Neuronal stem cell (in vitro differentiated cells): Measurements from ENCODE around the gene POLR2I.

Experiments
- DNase-seq: peaks from one replicate; pipeline ENCODE4 v3.0.0-alpha.2; 2013; ENCODE audit warnings: low spot score
- H2AFZ ChIP-seq: one replicate; pipeline ENCODE4 v1.6.1; 2013; ENCODE audit warnings: mild to moderate bottlenecking, low read length, inconsistent platforms
- H2AK5ac ChIP-seq: 2 replicates; pipeline ENCODE4 v1.6.1; 2013; ENCODE audit warnings: low read depth, mild to moderate bottlenecking, inconsistent platforms, low read length, moderate library complexity, mixed read lengths
- H2BK120ac ChIP-seq: 2 replicates; pipeline ENCODE4 v1.6.1; 2013; ENCODE audit warnings: low read depth, mild to moderate bottlenecking, inconsistent platforms, low read length, moderate library complexity, mixed read lengths
- H2BK12ac ChIP-seq: one replicate; pipeline ENCODE4 v1.6.1; 2013; ENCODE audit warnings: low read length, inconsistent platforms
- H2BK15ac ChIP-seq: 2 replicates; pipeline ENCODE4 v1.6.1; 2013; ENCODE audit warnings: mild to moderate bottlenecking, low read length, inconsistent platforms, mixed read lengths
- H2BK5ac ChIP-seq: one replicate; pipeline ENCODE4 v1.6.1; 2013; ENCODE audit warnings: inconsistent platforms, mild to moderate bottlenecking, low read length, moderate library complexity
- H3K14ac ChIP-seq: one replicate; pipeline ENCODE4 v1.6.1; 2013; ENCODE audit warnings: low read length, inconsistent platforms
- H3K18ac ChIP-seq: 2 replicates; pipeline ENCODE4 v1.6.1; 2013; ENCODE audit warnings: low read length, inconsistent platforms
- H3K23ac ChIP-seq: 2 replicates; pipeline ENCODE4 v1.6.1; 2013; ENCODE audit warnings: low read depth, mild to moderate bottlenecking, mixed read lengths, low read length, inconsistent platforms; ENCODE audit not compliant: poor library complexity
- H3K27ac ChIP-seq: replicated peaks from 3 replicates; pipeline ENCODE4 v1.5.1; 2013; ENCODE audit warnings: low read length, inconsistent platforms
- H3K27me3 ChIP-seq, 3 experiments: 2 replicates each; pipeline ENCODE4 v1.6.1; 2013; ENCODE audit warnings: low read length in 3 of 3, mild to moderate bottlenecking in 2 of 3, inconsistent platforms in 1 of 3, low read depth in 1 of 3, mixed read lengths in 1 of 3, moderate library complexity in 1 of 3; ENCODE audit not compliant: control insufficient read depth in 3 of 3, insufficient read depth in 3 of 3
- H3K36me3 ChIP-seq, 2 donors: replicated peaks in 1 of 2; 2 replicates each; pipeline ENCODE4 v1.6.1; 2013; ENCODE audit warnings: low read length in 2 of 2; ENCODE audit not compliant: control insufficient read depth in 2 of 2, insufficient read depth in 2 of 2
- H3K4ac ChIP-seq: 2 replicates; pipeline ENCODE4 v1.6.1; 2013; ENCODE audit warnings: inconsistent platforms, mild to moderate bottlenecking, low read length, moderate library complexity
- H3K4me1 ChIP-seq, 2 donors: 1 replicate in 1 of 2; 2 replicates in 1 of 2; pipeline ENCODE4 v1.6.1; 2013; ENCODE audit warnings: low read length in 2 of 2, low read depth in 1 of 2; ENCODE audit not compliant: control insufficient read depth in 2 of 2, insufficient read depth in 1 of 2
- H3K4me2 ChIP-seq: one replicate; pipeline ENCODE4 v1.6.1; 2013; ENCODE audit warnings: mild to moderate bottlenecking, low read length, inconsistent platforms; ENCODE audit not compliant: insufficient read depth, poor library complexity, severe bottlenecking
- H3K4me3 ChIP-seq, 2 donors: 2 replicates each; pipeline ENCODE4 v1.5.1; 2013; ENCODE audit warnings: low read length in 2 of 2, mild to moderate bottlenecking in 2 of 2, inconsistent platforms in 1 of 2, moderate library complexity in 1 of 2
- H3K79me1 ChIP-seq: one replicate; pipeline ENCODE4 v1.6.1; 2013; ENCODE audit warnings: low read depth, mild to moderate bottlenecking, inconsistent platforms, low read length, moderate library complexity
- H3K9ac ChIP-seq: one replicate; pipeline ENCODE4 v1.6.1; 2013; ENCODE audit warnings: mild to moderate bottlenecking, low read depth, low read length, inconsistent platforms; ENCODE audit not compliant: poor library complexity
- H3K9me3 ChIP-seq, 2 donors: replicated peaks in 1 of 2; 2 replicates each; pipeline versions ENCODE3 to v1.6.1; 2013; ENCODE audit warnings: low read length in 2 of 2, mild to moderate bottlenecking in 2 of 2, inconsistent platforms in 1 of 2, low read depth in 1 of 2, mixed read lengths in 1 of 2, moderate library complexity in 1 of 2; ENCODE audit not compliant: control insufficient read depth in 2 of 2, insufficient read depth in 1 of 2
- H4K8ac ChIP-seq: one replicate; pipeline ENCODE4 v1.6.1; 2013; ENCODE audit warnings: low read depth, mild to moderate bottlenecking, inconsistent platforms, low read length, moderate library complexity
- H4K91ac ChIP-seq: one replicate; pipeline ENCODE4 v1.6.1; 2013; ENCODE audit warnings: low read length, low read depth, mild to moderate bottlenecking, inconsistent platforms; ENCODE audit not compliant: poor library complexity
- WGBS, 2 donors: extraction: QIAGEN DNeasy Blood & Tissue Kit; methylation state at CpG; one replicate each; pipeline ENCODE4 v1.1.7; 2013; ENCODE audit warnings: missing lambda C conversion rate in 2 of 2, mixed read lengths in 1 of 2; ENCODE audit not compliant: insufficient read length in 2 of 2, insufficient replicate concordance in 1 of 2; ENCODE audit errors: extremely low coverage in 2 of 2; 5-methylcytosine and 5-hydroxymethylcytosine counted together

The POLR2I gene

DNA sequence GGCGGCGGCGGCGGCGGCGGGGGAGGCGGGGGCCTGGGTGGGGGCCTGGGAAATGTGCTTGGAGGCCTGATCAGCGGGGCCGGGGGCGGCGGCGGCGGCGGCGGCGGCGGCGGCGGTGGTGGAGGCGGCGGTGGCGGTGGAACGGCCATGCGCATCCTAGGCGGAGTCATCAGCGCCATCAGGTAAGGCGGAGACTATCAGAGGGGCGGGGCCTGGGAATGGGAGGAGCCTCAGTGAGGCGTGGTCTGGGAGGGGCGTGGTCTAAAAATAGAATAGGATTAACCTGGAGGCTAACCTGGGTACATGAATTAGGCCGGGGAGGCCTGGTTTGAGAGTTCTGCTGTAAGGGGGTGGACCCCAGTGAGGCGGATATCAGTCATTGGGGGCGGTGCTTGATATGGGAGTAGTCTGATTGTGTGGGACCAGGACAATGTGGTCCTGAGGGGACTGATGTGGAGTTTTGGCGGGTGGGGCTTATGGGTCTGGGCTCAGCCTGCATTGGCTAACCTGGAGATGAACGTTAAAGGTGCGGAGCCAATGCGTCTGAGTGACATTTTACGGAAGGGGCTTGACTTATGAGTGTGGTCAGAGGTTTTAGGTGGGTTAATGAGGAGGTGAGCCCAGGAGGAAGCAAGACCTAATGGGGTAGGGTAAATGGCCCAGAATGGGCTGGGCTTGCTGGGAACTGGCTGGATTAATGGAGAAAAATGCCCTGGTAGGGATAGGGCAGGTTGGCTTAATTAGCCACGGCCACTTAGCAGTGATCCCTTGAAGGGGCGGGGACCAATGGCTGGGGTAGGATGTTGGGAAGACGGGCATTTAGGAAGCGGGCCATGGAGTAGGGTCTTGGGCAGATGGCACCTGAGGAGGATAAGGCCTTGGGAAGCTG lies 26.6 kb upstream of the POLR2I start:
- Histone ChIP-seq H3K4me2 (peak overlapping the region; percentile 47), H3K4ac (no peak overlapping the region), H3K27ac (peak overlapping the region; percentile 77), H3K23ac (peak overlapping the region; percentile 6), H2AK5ac (peak overlapping the region; percentile 16), H3K18ac (no peak overlapping the region), H4K91ac (no peak overlapping the region), H2AFZ (peak overlapping the region; percentile 84), H4K8ac (no peak overlapping the region), H3K9ac (peak overlapping the region; percentile 92), H2BK5ac (peak overlapping the region; percentile 93), H2BK12ac (no peak overlapping the region), H2BK120ac (no peak overlapping the region), H3K4me3 (peak overlapping the region; percentile 81 to 93), H3K9me3 (peaks cover 0 to under 1% of the 10 kb centered on the region in 2 donors), H3K14ac (no peak overlapping the region), H2BK15ac (no peak overlapping the region), H3K36me3 (peaks cover 26 to 44% of the 10 kb centered on the region in 2 donors), H3K79me1 (peaks cover 12% of the 10 kb centered on the region), H3K27me3 (no peaks in the 10 kb centered on the region), H3K4me1 (peaks cover 2 to 10% of the 10 kb centered on the region in 2 donors)
- WGBS, 2 donors: no CpG with 5 or more reads among the region's 42 CpGs
- peak; percentile 79 for DNase-seq

- Histone ChIP-seq H3K4me1 (peaks cover 2 to 10% of the 10 kb centered on the region in 2 donors), H2AFZ (peak overlapping the region; percentile 84), H4K8ac (no peak overlapping the region), H3K4me3 (peak overlapping the region; percentile 81 to 93), H4K91ac (no peak overlapping the region), H2BK5ac (peak overlapping the region; percentile 93), H3K27me3 (no peaks in the 10 kb centered on the region), H3K18ac (peak overlapping the region; percentile 98), H2AK5ac (peak overlapping the region; percentile 33), H3K79me1 (peaks cover 12% of the 10 kb centered on the region), H2BK12ac (no peak overlapping the region), H3K4me2 (peak overlapping the region; percentile 61), H3K23ac (peak overlapping the region; percentile 86), H3K9ac (peak overlapping the region; percentile 92), H3K9me3 (no peaks in the 10 kb centered on the region), H3K14ac (no peak overlapping the region), H3K36me3 (peaks cover 18 to 36% of the 10 kb centered on the region in 2 donors), H3K27ac (peak overlapping the region; percentile 77), H3K4ac (no peak overlapping the region), H2BK120ac (peak overlapping the region; percentile 28), H2BK15ac (peak overlapping the region; percentile 88)
- DNase-seq: peak; percentile 36
- no CpG with 5 or more reads among the region's 31 CpGs for WGBS, 2 donors
Measured at GRCh38 chr19:36140304-36141038, 25.8 kb upstream of the POLR2I start.

GRCh38 chr19:36139473-36140303 lies 25.0 kb upstream of the POLR2I start, which contains the start of gene CAPNS1:
Gene CAPNS1, plus strand, starts transcription at chr19:36140066. Its CDS starts 946 bp downstream, at chr19:36141012.
- Histone ChIP-seq H3K27ac (peak within 1 kb of the TSS; percentile 81), H3K79me1 (peaks cover 12% of the 10 kb centered on the region), H3K9ac (peak within 1 kb of the TSS; percentile 92), H2BK15ac (peak within 1 kb of the TSS; percentile 88), H3K4me2 (peak within 1 kb of the TSS; percentile 99), H4K8ac (no peak within 1 kb of the TSS), H2BK12ac (peak within 1 kb of the TSS; percentile 81), H3K4ac (peak within 1 kb of the TSS; percentile 19), H2AFZ (peak within 1 kb of the TSS; percentile 97), H3K4me1 (peaks cover 2 to 10% of the 10 kb centered on the region in 2 donors), H3K18ac (peak within 1 kb of the TSS; percentile 98), H2BK5ac (peak within 1 kb of the TSS; percentile 93), H3K27me3 (no peaks in the 10 kb centered on the region), H3K23ac (peak within 1 kb of the TSS; percentile 86), H3K36me3 (peaks cover 15 to 29% of the 10 kb centered on the region in 2 donors), H3K14ac (peak within 1 kb of the TSS; percentile 95), H2BK120ac (peak within 1 kb of the TSS; percentile 28), H3K4me3 (peak within 1 kb of the TSS; percentile 81 to 93), H2AK5ac (peak within 1 kb of the TSS; percentile 41), H3K9me3 (no peaks in the 10 kb centered on the region), H4K91ac (no peak within 1 kb of the TSS)
- DNase-seq: peak; percentile 97
- no CpG with 5 or more reads among the region's 75 CpGs for WGBS, 2 donors
